Hematopoietic multipotent progenitor cell treated with erythropoietin and hydrocortisone succinate and interleukin-3 and kit ligand, for 17 days (in vitro differentiated cells): Measurements from ENCODE around the gene ACMSD.
"Not testable (repeated sequence)": the region's sequence is repeated elsewhere in the genome, so short reads cannot be mapped to it uniquely, and the experiment has no call there.

Experiments
- DNase-seq: peaks from one replicate; pipeline ENCODE4 v3.0.0-alpha.2; 2015; ENCODE audit warnings: low spot score

ACMSD gene

GRCh38 chr2:134838143-134838620, at the start of gene ACMSD:
Gene ACMSD, plus strand, starts transcription at chr2:134838616. Its CDS starts 67 bp downstream, at chr2:134838683.
- DNase-seq = no peak

GRCh38 chr2:134790487-134790886, 47.9 kb upstream of the ACMSD start:
- no peak for DNase-seq

DNA sequence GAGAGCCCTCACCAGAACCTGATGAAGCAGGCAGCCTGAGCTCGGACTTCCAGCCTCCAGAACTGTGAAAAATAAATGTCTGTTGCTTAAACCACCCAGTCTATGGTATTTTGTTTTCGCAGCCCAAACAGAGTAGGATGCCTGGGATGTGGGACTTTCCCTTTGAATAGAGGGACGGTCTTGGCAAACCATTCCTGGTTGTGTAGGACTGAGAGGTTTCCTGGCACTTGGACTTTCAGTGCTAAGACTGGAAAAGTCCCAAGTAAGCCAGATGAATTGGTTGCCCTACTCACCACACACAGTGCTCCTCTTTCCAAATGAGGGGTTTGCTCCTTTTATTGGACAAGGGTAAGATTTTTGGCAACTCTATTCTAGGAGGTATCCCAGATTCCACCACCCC, 46.8 kb upstream of the ACMSD start:
- no peak for DNase-seq

DNA sequence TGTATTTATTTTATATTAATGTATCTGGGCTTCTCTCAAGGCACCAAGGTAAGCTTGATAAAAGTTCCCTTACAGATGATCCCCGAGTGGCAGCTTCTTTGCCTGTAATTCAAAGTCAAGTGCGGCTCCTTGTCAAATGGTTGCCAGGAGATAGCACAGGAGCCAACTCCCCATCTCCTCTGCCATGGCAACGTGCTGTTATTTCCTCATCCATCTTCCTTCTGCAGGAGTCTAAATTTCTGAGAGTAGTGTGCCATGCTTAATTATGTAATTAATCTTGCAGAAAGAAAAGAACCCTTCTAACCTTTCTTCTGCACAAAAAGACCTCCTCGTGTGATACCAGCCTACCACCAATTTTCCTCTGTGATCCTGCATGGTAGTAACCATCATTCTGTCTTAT, 46.2 kb upstream of the ACMSD start:
- DNase-seq = no peak

- no peak for DNase-seq
Observed at GRCh38 chr2:134795765-134796164, 42.7 kb upstream of the ACMSD start.

GRCh38 chr2:134796373-134796772, 42.0 kb upstream of the ACMSD start:
- DNase-seq = no peak

DNA sequence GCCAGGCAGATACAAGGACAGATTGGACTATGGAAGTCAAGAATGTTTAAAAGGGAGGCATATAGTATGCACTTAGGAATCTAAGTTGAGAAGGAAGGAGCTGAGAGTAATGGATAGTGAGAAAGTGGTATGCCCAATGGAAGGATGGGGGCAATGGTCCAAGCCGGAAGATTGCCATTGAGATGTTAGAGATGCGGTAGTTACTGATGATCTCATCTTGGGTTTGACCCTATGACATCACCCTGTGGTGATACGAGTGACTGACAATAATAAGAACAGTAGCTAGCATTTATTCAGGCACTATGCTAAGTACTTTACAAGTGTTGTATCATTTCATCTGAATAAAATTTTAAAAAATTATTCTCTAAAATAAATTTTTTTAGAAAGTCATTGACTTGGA, 38.5 kb upstream of the ACMSD start:
- DNase-seq = no peak

GRCh38 chr2:134800341-134800740, 38.1 kb upstream of the ACMSD start:
- no peak for DNase-seq

DNA sequence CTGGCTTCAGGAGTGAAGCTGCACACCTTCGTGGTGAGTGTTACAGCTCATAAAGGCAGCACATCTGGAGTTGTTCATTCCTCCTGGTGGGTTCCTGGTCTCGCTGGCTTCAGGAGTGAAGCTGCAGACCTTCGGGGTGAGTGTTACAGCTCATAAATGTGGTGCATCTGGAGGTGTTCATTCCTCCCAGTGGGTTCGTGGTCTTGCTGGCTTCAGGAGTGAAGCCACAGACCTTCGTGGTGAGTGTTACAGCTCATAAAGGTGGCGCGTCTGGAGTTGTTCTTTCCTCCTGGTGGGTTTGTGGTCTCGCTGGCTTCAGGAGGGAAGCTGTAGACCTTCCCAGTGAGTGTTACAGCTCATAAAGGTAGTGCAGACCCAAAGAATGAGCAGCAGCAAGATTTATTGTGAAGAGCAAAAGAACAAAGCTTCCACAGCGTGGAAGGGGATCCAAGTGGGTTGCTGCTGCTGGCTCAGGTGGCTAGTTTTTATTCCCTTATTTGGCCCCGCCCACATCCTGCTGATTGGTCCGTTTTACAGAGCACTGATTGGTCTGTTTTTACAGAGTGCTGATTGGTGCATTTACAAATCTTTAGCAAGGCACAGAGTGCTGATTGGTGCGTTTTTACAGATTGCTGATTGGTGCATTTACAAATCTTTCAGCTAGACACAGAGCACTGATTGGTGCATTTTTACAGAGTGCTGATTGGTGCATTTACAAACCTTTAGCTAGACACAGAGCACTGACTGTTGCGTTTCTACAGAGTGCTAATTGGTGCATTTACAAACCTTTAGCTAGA, 34.6 kb upstream of the ACMSD start:
- not testable (repeated sequence) for DNase-seq

- no peak for DNase-seq
Observed at GRCh38 chr2:134815741-134816140, 22.7 kb upstream of the ACMSD start.

DNA sequence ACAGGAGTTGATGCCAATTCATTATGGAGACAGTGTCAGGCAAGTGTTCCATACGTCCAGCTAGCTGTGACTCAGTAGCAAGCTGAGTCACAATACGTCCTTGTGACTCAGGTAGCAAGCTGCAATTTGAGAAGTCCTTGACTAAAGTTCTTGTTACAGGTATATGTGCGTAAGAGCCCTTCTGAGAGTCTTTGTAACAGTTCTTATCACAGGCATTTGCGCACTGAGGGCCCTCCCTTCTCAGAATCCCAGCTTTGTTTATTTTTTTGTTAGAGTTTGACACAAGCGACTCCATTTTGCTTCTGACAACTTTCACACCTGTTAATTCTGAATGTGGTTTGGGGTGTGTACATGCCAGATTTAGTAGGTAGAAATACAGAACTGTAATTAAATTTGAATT, 20.1 kb upstream of the ACMSD start:
- no peak for DNase-seq

- DNase-seq = no peak
Observed at GRCh38 chr2:134819334-134819733, 19.1 kb upstream of the ACMSD start.

DNA sequence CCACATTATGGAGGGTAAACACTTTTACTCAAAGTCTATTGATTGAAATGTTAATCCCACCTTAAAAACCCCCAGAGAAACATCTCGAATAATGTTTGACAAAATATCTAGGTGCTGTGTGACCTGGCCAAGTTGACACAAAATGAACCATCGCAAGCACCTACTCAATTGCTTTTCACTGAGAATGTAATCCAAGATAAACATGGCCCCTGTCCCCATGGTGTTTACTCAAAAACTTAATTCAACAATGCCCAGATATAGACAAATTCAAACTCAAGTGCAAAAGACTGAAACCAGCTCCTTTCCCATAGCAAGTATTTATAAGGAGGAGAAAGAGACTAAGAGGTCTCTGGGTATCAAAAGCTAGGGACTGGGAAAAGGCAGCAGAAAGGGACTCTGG, 15.0 kb upstream of the ACMSD start:
- DNase-seq = no peak

- DNase-seq = no peak
Observed at GRCh38 chr2:134823832-134824231, 14.6 kb upstream of the ACMSD start.

DNA sequence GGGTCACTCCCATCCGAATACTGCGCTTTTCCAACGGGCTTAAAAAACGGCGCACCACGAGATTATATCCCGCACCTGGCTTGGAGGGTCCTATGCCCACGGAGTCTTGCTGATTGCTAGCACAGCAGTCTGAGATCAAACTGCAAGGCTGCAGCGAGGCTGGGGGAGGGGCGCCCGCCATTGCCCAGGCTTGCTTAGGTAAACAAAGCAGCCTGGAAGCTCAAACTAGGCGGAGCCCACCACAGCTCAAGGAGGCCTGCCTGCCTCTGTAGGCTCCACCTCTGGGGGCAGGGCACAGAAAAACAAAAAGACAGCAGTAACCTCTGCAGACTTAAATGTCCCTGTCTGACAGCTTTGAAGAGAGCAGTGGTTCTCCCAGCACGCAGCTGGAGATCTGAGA, 12.7 kb upstream of the ACMSD start:
- not testable (repeated sequence) for DNase-seq

GRCh38 chr2:134835471-134835870, 2.9 kb upstream of the ACMSD start:
- DNase-seq = no peak

GRCh38 chr2:134836986-134837385, 1.4 kb upstream of the ACMSD start:
- DNase-seq = no peak

DNA sequence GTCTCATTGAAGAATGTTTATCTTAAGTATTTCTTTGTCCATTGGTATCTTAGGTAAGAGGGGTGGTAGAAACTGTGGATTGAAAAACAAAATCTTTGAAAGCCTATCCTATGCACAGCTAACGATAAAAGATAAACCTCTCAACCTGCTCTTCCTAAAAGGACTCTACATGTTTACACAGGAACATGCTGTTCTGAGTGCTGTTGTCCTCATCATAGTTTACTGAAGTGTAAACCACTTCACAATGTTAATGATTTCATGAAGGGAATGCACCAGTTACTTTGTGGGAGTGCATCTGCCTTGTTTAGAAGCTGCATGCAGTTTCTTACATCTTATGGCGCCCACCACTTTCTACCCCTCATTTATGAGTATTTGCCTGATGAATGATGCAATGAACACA, 1.2 kb downstream of the ACMSD start:
- DNase-seq = no peak

DNA sequence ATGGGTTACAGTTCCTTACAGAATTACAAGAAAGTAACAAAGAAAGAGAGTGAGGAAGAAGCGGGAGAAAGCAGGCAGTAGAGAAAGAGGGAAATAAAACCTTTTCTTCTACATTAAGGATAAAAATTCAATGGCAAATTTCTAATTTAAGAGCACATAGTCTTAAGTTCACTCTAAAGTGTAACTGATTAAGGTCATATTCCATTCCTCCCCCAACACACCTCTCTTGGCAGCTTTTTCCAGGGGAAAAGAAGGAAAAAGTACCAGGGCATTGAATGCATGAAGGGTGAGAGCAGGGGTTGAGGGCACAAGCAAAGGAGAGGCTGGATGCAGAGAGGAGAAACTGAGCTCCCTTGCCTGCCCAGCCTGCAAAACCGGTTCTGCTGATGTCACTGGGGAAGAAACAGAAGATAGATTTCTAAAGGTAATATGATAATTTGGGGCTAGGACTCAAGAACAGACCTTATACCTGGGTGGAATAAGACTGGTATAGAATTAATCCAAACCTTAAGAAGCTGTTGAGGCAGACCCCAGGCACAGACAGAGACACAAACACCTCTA, 4.6 kb downstream of the ACMSD start:
- no peak for DNase-seq

DNA sequence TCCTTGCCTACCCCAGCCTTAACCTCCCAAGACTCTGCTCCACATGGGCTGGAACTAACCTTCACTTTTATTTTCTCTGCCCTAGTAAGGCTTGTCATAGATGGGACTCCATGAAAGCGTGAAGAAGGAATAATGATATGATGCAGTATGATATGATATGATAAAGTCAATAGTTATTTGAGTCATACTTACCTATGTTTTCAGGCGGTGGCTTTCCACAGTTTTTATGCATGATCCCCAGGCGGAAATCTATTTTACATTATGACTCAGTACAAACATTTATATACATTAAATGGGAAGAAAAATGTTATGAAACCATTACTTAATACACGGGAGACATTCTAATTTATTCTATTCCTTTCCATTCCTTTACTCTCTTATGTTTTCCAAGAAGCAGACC, 5.6 kb downstream of the ACMSD start:
- DNase-seq = no peak

DNA sequence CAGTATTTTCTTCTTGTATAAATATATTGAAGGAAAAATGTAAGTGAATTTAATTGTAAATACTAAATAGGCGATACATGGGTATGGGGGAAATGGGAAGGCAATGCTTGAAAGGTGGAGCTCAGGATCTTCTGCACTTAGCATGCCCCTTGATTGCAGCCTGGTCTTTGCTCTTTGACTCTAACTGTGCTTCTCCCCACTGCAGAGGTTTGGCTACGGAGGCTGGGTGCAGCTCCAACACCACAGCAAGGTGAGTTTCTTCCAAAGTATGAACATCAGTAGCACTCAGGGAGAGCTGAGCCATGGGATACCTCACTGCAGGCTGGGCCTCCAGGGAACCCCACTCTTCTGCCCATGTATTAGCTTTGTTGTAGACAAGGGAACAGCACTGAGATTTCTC, 6.6 kb downstream of the ACMSD start:
- DNase-seq = no peak

GRCh38 chr2:134845719-134846118, 7.3 kb downstream of the ACMSD start:
- DNase-seq = no peak

DNA sequence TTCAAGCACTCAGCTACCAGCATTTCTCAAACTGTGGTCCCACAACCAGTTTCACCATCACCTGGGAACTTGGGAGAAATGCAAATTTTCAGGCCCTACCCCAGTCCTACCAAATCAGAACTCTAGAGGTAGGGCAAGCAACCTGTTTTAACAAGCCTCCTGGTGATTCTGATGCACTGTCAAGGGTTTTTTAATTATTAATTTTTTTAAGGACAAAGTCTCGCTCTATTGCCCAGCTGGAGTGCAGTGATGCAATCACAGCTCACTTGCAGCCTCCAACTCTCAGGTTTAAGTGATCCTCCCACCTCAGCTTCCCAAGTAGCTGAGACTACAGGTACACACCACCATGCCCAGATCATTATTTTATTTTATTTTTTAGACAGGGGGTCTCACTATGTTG, 7.8 kb downstream of the ACMSD start:
- no peak for DNase-seq

GRCh38 chr2:134847582-134847981, 9.2 kb downstream of the ACMSD start:
- not testable (repeated sequence) for DNase-seq
